BJ (cell line): ENCODE results near the gene PALB2. TPM values are rescaled to one million over a fixed set of nuclear protein-coding genes. Genes with fewer than 3 reads are reported as not detected.

ENCODE experiments used
- CTCF ChIA-PET: fragments of 350-600 bp; formaldehyde crosslinking; extraction: SDS; loops from one replicate; lab custom pipeline; 2021; ENCODE audit warnings: antibody characterized with exemption, inconsistent platforms; lab: Yijun Ruan, JAX
- POLR2A ChIA-PET: fragments of 300-600 bp; sonication (Branson Sonifier 250); formaldehyde crosslinking; extraction: SDS; loops from one replicate; lab custom pipeline; 2021; ENCODE audit warnings: antibody characterized with exemption; lab: Charles Lee
- DNase-seq: peaks from one replicate; pipeline ENCODE4 v3.0.0-alpha.2; 2011; ENCODE audit warnings: low read depth
- H3K27me3 ChIP-seq: 2 replicates; pipeline ENCODE4 v1.6.0; 2011; ENCODE audit warnings: low read length; ENCODE audit not compliant: control insufficient read depth, insufficient read depth
- H3K36me3 ChIP-seq: 2 replicates; pipeline ENCODE4 v1.5.1; 2011; ENCODE audit warnings: low read length; ENCODE audit not compliant: control insufficient read depth, insufficient read depth
- H3K4me3 ChIP-seq: 2 replicates; pipeline ENCODE4 v1.5.1; 2011; ENCODE audit warnings: low read depth, mild to moderate bottlenecking, control low read depth, low read length
- polyA plus RNA-seq: library from polyadenylated mRNA; depleted of rRNA; stranded (reverse); fragments of >200 nt; gene quantifications from 2 replicates; pipeline ENCODE4 v1.2.3, GENCODE V29; 2011
- TF ChIP-seq, protein P1 (sequence below): IDR thresholded peaks from 2 replicates; pipeline ENCODE4 v1.5.1; 2011; ENCODE audit warnings: low read depth, mild to moderate bottlenecking, control low read depth, inconsistent platforms, low read length, moderate library complexity; ENCODE audit not compliant: insufficient read depth

Gene PALB2
- polyA plus RNA-seq, 1 experiment: 3.2 TPM

DNA sequence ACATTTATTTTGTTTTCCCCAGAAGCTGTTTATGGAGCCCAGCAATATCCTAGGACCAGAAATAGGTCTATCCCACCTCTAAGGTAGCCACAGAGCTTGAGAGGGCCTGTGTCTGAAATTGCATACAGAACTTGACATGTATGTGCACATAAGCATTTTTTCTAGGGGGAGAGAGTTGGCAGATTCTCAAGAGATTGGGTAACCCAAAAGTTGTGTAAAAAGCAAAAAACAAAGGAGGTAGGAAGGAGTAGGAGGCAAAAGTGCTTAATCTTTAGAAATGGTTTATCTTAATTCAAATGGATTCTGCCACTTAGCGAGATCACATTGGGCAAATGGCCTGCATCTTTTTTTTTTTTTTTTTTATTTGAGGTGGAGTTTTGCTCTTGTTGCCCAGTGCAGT is 41.1 kb upstream of the PALB2 start:
- Histone ChIP-seq H3K4me3 (no peak overlapping the region), H3K27me3 (no peaks in the 10 kb centered on the region), H3K36me3 (peaks cover 3% of the 10 kb centered on the region; the same call in 1 of the 2 replicates)
- ChIA-PET CTCF (no interaction called here), POLR2A (no interaction called here)
- DNase-seq: no peak
- TF ChIP-seq, protein P1, sequence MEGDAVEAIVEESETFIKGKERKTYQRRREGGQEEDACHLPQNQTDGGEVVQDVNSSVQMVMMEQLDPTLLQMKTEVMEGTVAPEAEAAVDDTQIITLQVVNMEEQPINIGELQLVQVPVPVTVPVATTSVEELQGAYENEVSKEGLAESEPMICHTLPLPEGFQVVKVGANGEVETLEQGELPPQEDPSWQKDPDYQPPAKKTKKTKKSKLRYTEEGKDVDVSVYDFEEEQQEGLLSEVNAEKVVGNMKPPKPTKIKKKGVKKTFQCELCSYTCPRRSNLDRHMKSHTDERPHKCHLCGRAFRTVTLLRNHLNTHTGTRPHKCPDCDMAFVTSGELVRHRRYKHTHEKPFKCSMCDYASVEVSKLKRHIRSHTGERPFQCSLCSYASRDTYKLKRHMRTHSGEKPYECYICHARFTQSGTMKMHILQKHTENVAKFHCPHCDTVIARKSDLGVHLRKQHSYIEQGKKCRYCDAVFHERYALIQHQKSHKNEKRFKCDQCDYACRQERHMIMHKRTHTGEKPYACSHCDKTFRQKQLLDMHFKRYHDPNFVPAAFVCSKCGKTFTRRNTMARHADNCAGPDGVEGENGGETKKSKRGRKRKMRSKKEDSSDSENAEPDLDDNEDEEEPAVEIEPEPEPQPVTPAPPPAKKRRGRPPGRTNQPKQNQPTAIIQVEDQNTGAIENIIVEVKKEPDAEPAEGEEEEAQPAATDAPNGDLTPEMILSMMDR: no peak

DNA sequence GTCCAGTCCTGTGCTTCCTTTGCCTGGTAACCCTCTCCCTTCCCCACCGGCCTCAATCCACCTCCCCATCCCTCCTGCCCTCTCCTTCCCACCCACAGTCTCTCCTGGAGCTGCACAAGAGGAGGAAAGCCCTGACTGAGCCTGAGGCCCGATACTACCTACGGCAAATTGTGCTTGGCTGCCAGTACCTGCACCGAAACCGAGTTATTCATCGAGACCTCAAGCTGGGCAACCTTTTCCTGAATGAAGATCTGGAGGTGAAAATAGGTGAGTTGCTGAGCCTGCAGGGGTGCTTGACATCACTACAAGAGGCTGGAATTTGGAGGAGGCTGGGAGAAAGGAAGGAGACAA is 38.9 kb upstream of the PALB2 start:
- Histone ChIP-seq H3K4me3 (peak overlapping the region; percentile 50), H3K27me3 (no peaks in the 10 kb centered on the region), H3K36me3 (peaks cover 3% of the 10 kb centered on the region; the same call in 1 of the 2 replicates)
- ChIA-PET CTCF (interaction anchor here (0.8 to 2.3 kb wide), 2 partner anchors 12 to 14 kb away, joined by 3 to 12 read pairs; no protein-coding TSS in a partner anchor), POLR2A (no interaction called here)
- TF ChIP-seq, protein P1: no peak
- no peak for DNase-seq

DNA sequence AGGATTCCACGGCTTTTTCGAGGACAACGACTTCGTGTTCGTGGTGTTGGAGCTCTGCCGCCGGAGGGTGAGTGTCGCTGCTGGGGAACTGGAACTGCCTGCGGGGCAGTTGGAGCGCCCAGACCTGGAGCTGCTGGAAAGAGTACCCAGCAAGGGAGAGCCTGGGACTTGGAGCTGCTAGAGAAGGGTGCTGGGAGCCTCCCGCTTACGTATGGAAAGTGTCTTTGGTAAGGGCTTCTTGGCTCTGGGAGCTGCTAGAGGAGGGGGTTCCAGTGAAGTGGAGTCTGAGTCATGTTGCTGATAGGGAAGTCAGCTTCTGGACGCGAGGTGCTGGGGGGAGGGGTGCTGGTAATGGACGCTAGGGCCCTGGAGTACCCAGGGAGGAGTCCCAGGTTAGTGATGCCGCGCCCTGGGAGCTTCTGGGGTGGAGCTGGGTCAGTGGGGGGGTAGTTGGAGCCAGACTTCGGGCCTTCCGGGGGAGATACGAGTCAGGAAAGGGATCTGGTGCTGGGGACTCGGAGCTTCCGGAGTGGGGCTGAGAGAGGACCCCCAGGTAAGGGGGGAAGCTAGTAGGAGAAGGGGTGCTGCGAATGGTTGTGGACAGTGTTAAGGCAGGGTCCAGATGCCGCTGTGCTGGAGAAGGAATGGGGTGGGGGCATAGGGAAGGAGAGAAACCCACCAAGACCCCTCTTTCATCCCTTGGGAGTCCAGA is 38.3 kb upstream of the PALB2 start:
- Histone ChIP-seq H3K4me3 (peak overlapping the region; percentile 50), H3K36me3 (peaks cover 3% of the 10 kb centered on the region; the same call in 1 of the 2 replicates), H3K27me3 (no peaks in the 10 kb centered on the region)
- TF ChIP-seq, protein P1: no peak
- no peak for DNase-seq
- ChIA-PET POLR2A (no interaction called here), CTCF (interaction anchor here (0.8 to 2.3 kb wide), 3 partner anchors 11 to 48 kb away, joined by 3 to 12 read pairs (median 3); no protein-coding TSS in a partner anchor)

DNA sequence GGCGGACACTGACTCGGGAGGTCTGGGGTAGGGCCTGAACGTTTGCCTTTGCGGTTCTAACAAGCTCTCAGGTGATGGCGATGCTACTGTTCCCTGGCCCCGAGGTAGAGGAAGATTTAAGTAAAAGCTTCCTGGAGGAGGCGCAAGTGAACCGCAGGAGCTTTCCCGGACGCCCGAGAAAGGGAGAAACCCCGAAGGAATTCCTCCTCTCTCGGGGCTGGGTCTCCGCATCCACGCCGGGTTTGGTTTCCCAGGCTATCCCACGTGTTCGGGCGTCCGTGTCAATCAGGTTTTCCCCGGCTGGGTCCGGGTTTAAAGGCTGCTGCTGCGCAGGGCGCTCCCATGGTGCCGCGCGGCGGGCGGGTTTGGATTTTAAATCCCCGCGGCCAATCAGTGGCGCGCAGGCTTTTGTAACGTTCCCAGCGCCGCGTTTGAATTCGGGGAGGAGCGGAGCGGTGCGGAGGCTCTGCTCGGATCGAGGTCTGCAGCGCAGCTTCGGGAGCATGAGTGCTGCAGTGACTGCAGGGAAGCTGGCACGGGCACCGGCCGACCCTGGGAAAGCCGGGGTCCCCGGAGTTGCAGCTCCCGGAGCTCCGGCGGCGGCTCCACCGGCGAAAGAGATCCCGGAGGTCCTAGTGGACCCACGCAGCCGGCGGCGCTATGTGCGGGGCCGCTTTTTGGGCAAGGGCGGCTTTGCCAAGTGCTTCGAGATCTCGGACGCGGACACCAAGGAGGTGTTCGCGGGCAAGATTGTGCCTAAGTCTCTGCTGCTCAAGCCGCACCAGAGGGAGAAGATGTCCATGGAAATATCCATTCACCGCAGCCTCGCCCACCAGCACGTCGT is 37.5 kb upstream of the PALB2 start, which contains the start of gene PLK1:
Gene PLK1, plus strand, starts transcription at position 460 of the 844 bp plus-strand sequence. Its CDS starts 44 bp downstream, at position 504.
- POLR2A ChIA-PET: no interaction called here
- peak within 1 kb of the TSS; percentile 50 for H3K4me3 ChIP-seq
- CTCF ChIA-PET: interaction anchor here (0.8 to 2.3 kb wide), 8 partner anchors 10 to 49 kb away, joined by 3 to 12 read pairs (median 4); no protein-coding TSS in a partner anchor
- TF ChIP-seq, protein P1: peak; percentile 60
- no peaks in the 10 kb centered on the region for H3K27me3 ChIP-seq
- peak; percentile 35 for DNase-seq
- H3K36me3 ChIP-seq: peaks cover 8% of the 10 kb centered on the region
